Measurements from ENCODE around the gene AGK. TPM values are rescaled to one million over a fixed set of nuclear protein-coding genes. Genes with fewer than 3 reads are reported as not detected.

Gene AGK, protein sequence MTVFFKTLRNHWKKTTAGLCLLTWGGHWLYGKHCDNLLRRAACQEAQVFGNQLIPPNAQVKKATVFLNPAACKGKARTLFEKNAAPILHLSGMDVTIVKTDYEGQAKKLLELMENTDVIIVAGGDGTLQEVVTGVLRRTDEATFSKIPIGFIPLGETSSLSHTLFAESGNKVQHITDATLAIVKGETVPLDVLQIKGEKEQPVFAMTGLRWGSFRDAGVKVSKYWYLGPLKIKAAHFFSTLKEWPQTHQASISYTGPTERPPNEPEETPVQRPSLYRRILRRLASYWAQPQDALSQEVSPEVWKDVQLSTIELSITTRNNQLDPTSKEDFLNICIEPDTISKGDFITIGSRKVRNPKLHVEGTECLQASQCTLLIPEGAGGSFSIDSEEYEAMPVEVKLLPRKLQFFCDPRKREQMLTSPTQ
- total RNA-seq (2022; extraction: Qiagen RNA extraction; ENCODE audit: low read depth), result 27.8 to 35.9 TPM (median 31.3 TPM) in 5 replicates

GRCh38 chr7:141551094-141551781, at the start of gene AGK:
AGK (plus strand) TSS chr7:141551410; CDS start chr7:141555467, 4,057 bp downstream.

DNA sequence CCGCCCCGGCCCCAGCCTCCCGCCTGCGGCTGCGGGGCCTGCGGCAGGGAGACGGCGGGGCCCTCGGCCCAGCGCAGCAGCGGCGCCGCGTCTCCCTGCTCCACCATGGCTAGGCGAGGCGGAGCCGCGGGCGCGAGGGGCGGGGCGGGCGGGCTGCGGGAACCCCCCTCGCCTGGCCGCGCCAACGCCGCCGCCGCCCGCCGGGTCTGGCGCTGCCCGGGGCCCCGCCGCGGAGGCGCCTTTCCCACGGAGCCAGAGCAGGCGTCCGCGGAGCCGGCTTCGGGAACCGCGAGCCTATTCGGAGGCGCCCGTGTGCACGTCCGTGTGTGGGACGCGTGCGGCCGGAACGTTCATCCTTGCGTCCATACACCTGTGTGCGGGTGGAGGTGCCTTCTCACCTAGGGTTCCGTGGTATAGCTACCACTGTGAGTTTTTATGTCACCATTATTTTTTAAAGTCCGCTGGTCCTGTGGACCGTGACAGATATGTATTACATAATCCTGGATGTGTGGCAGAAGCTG, 150.9 kb downstream of the AGK start, which contains the start of gene DENND11:
Gene DENND11, minus strand, starts transcription at position 120 of the 521 bp plus-strand sequence. Its CDS starts 13 bp downstream, at position 107.

Other genes with a start within 250 kb of the AGK start
- gene DENND11, start 150.8 kb downstream of the AGK start, total RNA-seq (2022; extraction: Qiagen RNA extraction; ENCODE audit: low read depth), result 5.5 to 7.2 TPM (median 6.5 TPM) in 5 replicates
- gene WEE2, start 156.9 kb downstream of the AGK start, total RNA-seq (2022; extraction: Qiagen RNA extraction; ENCODE audit: low read depth), result not detected in 5 replicates
- gene SSBP1, start 186.9 kb downstream of the AGK start, total RNA-seq (2022; extraction: Qiagen RNA extraction; ENCODE audit: low read depth), result 283 to 344 TPM (median 297 TPM) in 5 replicates
- gene TAS2R3, start 212.7 kb downstream of the AGK start, total RNA-seq (2022; extraction: Qiagen RNA extraction; ENCODE audit: low read depth), result 0.14 TPM in 1 of 5 replicates, not detected in the others
- gene TAS2R4, start 225.3 kb downstream of the AGK start, total RNA-seq (2022; extraction: Qiagen RNA extraction; ENCODE audit: low read depth), result 0.12 to 0.17 TPM (median 0.13 TPM) in 4 of 5 replicates, not detected in the other
- gene TAS2R5, start 238.8 kb downstream of the AGK start, total RNA-seq (2022; extraction: Qiagen RNA extraction; ENCODE audit: low read depth), result 0.37 to 0.51 TPM (median 0.41 TPM) in 5 replicates